ENCODE results near the gene HTRA3.

The HTRA3 gene

GRCh38 chr4:8331575-8331955 is 62.0 kb downstream of the HTRA3 start:
- Histone ChIP-seq H3K4me1 (ENCODE audit: low read length) (no peaks in the 10 kb centered on the region), H3K4me3 (ENCODE audit: low read length) (no peak overlapping the region), H3K27me3 (ENCODE audit: low read depth, low read length) (no peaks in the 10 kb centered on the region), H3K79me2 (ENCODE audit: low read length) (no peaks in the 10 kb centered on the region), H3K27ac (ENCODE audit: low read length) (no peak overlapping the region), H2AFZ (ENCODE audit: low read depth, low read length) (no peak overlapping the region), H3K9ac (ENCODE audit: low read length) (no peak overlapping the region), H3K36me3 (replicated peaks; ENCODE audit: low read depth, low read length) (no peaks in the 10 kb centered on the region), H3K9me3 (ENCODE audit: insufficient read depth, low read length) (no peaks in the 10 kb centered on the region), H3K4me2 (ENCODE audit: low read length) (no peak overlapping the region), H4K20me1 (ENCODE audit: insufficient read depth, low read length) (no peaks in the 10 kb centered on the region)
- TF ChIP-seq CTCF (IDR thresholded peaks at IDR 0.05; ENCODE audit: low read depth, low read length) (no peak), EZH2phosphoT487 (IDR thresholded peaks at IDR 0.05; ENCODE audit: low read depth) (no peak)

- Histone ChIP-seq H2AFZ (ENCODE audit: low read depth, low read length) (no peak overlapping the region), H3K9me3 (ENCODE audit: insufficient read depth, low read length) (no peaks in the 10 kb centered on the region), H3K36me3 (replicated peaks; ENCODE audit: low read depth, low read length) (no peaks in the 10 kb centered on the region), H3K4me3 (ENCODE audit: low read length) (no peak overlapping the region), H3K4me2 (ENCODE audit: low read length) (no peak overlapping the region), H4K20me1 (ENCODE audit: insufficient read depth, low read length) (no peaks in the 10 kb centered on the region), H3K9ac (ENCODE audit: low read length) (no peak overlapping the region), H3K4me1 (ENCODE audit: low read length) (no peaks in the 10 kb centered on the region), H3K27ac (ENCODE audit: low read length) (no peak overlapping the region), H3K27me3 (ENCODE audit: low read depth, low read length) (no peaks in the 10 kb centered on the region), H3K79me2 (ENCODE audit: low read length) (no peaks in the 10 kb centered on the region)
- TF ChIP-seq EZH2phosphoT487 (IDR thresholded peaks at IDR 0.05; ENCODE audit: low read depth), result no peak
- no peak for TF ChIP-seq CTCF (IDR thresholded peaks at IDR 0.05; ENCODE audit: low read depth, low read length)
Observed at GRCh38 chr4:8332038-8332857, 62.7 kb downstream of the HTRA3 start.

GRCh38 chr4:8332891-8333331 is 63.4 kb downstream of the HTRA3 start:
- no peak overlapping the region for H3K4me2 ChIP-seq (ENCODE audit: low read length)
- no peak overlapping the region for H2AFZ ChIP-seq (ENCODE audit: low read depth, low read length)
- TF ChIP-seq CTCF (IDR thresholded peaks at IDR 0.05; ENCODE audit: low read depth, low read length) (no peak), EZH2phosphoT487 (IDR thresholded peaks at IDR 0.05; ENCODE audit: low read depth) (no peak)
- no peaks in the 10 kb centered on the region for H4K20me1 ChIP-seq (ENCODE audit: insufficient read depth, low read length)
- H3K27ac ChIP-seq (ENCODE audit: low read length), result no peak overlapping the region
- H3K36me3 ChIP-seq (replicated peaks; ENCODE audit: low read depth, low read length), result no peaks in the 10 kb centered on the region
- no peaks in the 10 kb centered on the region for H3K4me1 ChIP-seq (ENCODE audit: low read length)
- no peaks in the 10 kb centered on the region for H3K9me3 ChIP-seq (ENCODE audit: insufficient read depth, low read length)
- H3K4me3 ChIP-seq (ENCODE audit: low read length), result no peak overlapping the region
- H3K79me2 ChIP-seq (ENCODE audit: low read length), result no peaks in the 10 kb centered on the region
- no peak overlapping the region for H3K9ac ChIP-seq (ENCODE audit: low read length)
- no peaks in the 10 kb centered on the region for H3K27me3 ChIP-seq (ENCODE audit: low read depth, low read length)

- Histone ChIP-seq H3K4me3 (ENCODE audit: low read length) (no peak overlapping the region), H3K79me2 (ENCODE audit: low read length) (no peaks in the 10 kb centered on the region), H3K9me3 (ENCODE audit: insufficient read depth, low read length) (no peaks in the 10 kb centered on the region)
Observed at GRCh38 chr4:8333726-8334460, 64.3 kb downstream of the HTRA3 start.

More at GRCh38 chr4:8333726-8334460, 64.3 kb downstream of the HTRA3 start:
- Histone ChIP-seq H2AFZ (ENCODE audit: low read depth, low read length) (no peak overlapping the region), H4K20me1 (ENCODE audit: insufficient read depth, low read length) (no peaks in the 10 kb centered on the region), H3K4me1 (ENCODE audit: low read length) (peaks cover 6% of the 10 kb centered on the region), H3K27me3 (ENCODE audit: low read depth, low read length) (no peaks in the 10 kb centered on the region), H3K36me3 (replicated peaks; ENCODE audit: low read depth, low read length) (no peaks in the 10 kb centered on the region), H3K27ac (ENCODE audit: low read length) (no peak overlapping the region), H3K9ac (ENCODE audit: low read length) (no peak overlapping the region), H3K4me2 (ENCODE audit: low read length) (no peak overlapping the region)
- TF ChIP-seq CTCF (IDR thresholded peaks at IDR 0.05; ENCODE audit: low read depth, low read length) (no peak), EZH2phosphoT487 (IDR thresholded peaks at IDR 0.05; ENCODE audit: low read depth) (no peak)
